Muscle layer of duodenum (tissue), 2 donors: ENCODE measurements around the gene SGPL1.
"Not testable (repeated sequence)": the region's sequence is repeated elsewhere in the genome, so short reads cannot be mapped to it uniquely, and the experiment has no call there.

Source experiments
- H3K27ac ChIP-seq: one replicate; pipeline ENCODE4 v1.7.0; 2013; ENCODE audit warnings: mild to moderate bottlenecking, low read length
- H3K27me3 ChIP-seq: one replicate; pipeline ENCODE4 v1.7.0; 2013; ENCODE audit warnings: low read depth, mild to moderate bottlenecking, control low read depth, low read length
- H3K36me3 ChIP-seq, 2 donors: one replicate each; pipeline ENCODE4 v1.7.0; 2013; ENCODE audit warnings: low read length in 2 of 2, control low read depth in 1 of 2, mild to moderate bottlenecking in 1 of 2; ENCODE audit not compliant: insufficient read depth in 2 of 2, control insufficient read depth in 1 of 2
- H3K4me1 ChIP-seq, 2 donors: one replicate each; pipeline ENCODE4 v1.7.0; 2013; ENCODE audit warnings: low read length in 2 of 2, mild to moderate bottlenecking in 2 of 2, control low read depth in 1 of 2, moderate library complexity in 1 of 2; ENCODE audit not compliant: insufficient read depth in 2 of 2, control insufficient read depth in 1 of 2
- H3K4me3 ChIP-seq, 2 donors: one replicate each; pipeline ENCODE4 v1.7.0; 2013; ENCODE audit warnings: low read length in 2 of 2, low read depth in 1 of 2, mild to moderate bottlenecking in 1 of 2
- H3K9me3 ChIP-seq, 2 donors: one replicate each; pipeline ENCODE4 v1.7.0; 2013; ENCODE audit warnings: low read length in 2 of 2, control low read depth in 1 of 2, mild to moderate bottlenecking in 1 of 2; ENCODE audit not compliant: control insufficient read depth in 1 of 2
- donor health status: healthy.

The SGPL1 gene

GRCh38 chr10:70847659-70848360 is 32.1 kb downstream of the SGPL1 start:
- no peaks in the 10 kb centered on the region for H3K27me3 ChIP-seq
- peaks cover 0 to 13% of the 10 kb centered on the region in 2 donors for H3K4me1 ChIP-seq
- no peak overlapping the region for H3K27ac ChIP-seq
- no peak overlapping the region for H3K4me3 ChIP-seq
- peaks cover 11 to 30% of the 10 kb centered on the region in 2 donors for H3K36me3 ChIP-seq
- no peaks in the 10 kb centered on the region for H3K9me3 ChIP-seq

GRCh38 chr10:70849582-70850016 is 33.9 kb downstream of the SGPL1 start:
- peaks cover 25 to 30% of the 10 kb centered on the region in 2 donors for H3K36me3 ChIP-seq

GRCh38 chr10:70850097-70850496 is 34.3 kb downstream of the SGPL1 start:
- Histone ChIP-seq H3K36me3 (peaks cover 26 to 29% of the 10 kb centered on the region in 2 donors), H3K27me3 (no peaks in the 10 kb centered on the region), H3K4me1 (peaks cover 0 to 6% of the 10 kb centered on the region in 2 donors), H3K9me3 (no peaks in the 10 kb centered on the region), H3K4me3 (no peak overlapping the region), H3K27ac (no peak overlapping the region)

More at GRCh38 chr10:70849582-70850016, 33.9 kb downstream of the SGPL1 start:
- H3K4me1 ChIP-seq = peaks cover 0 to 6% of the 10 kb centered on the region in 2 donors
- no peak overlapping the region for H3K4me3 ChIP-seq
- no peaks in the 10 kb centered on the region for H3K27me3 ChIP-seq
- H3K9me3 ChIP-seq = no peaks in the 10 kb centered on the region
- no peak overlapping the region for H3K27ac ChIP-seq

GRCh38 chr10:70851597-70852475 is 36.1 kb downstream of the SGPL1 start:
- Histone ChIP-seq H3K4me1 (peaks cover 0 to 6% of the 10 kb centered on the region in 2 donors), H3K4me3 (no peak overlapping the region), H3K27me3 (no peaks in the 10 kb centered on the region), H3K36me3 (peaks cover 23 to 26% of the 10 kb centered on the region in 2 donors), H3K9me3 (no peaks in the 10 kb centered on the region), H3K27ac (no peak overlapping the region)

GRCh38 chr10:70853038-70853437 is 37.3 kb downstream of the SGPL1 start:
- H3K4me1 ChIP-seq = peaks cover 0 to under 1% of the 10 kb centered on the region in 2 donors
- no peak overlapping the region for H3K4me3 ChIP-seq
- no peak overlapping the region for H3K27ac ChIP-seq
- no peaks in the 10 kb centered on the region for H3K27me3 ChIP-seq
- H3K36me3 ChIP-seq = peaks cover 30 to 32% of the 10 kb centered on the region in 2 donors
- no peaks in the 10 kb centered on the region for H3K9me3 ChIP-seq

- Histone ChIP-seq H3K27me3 (no peaks in the 10 kb centered on the region), H3K4me1 (no peaks in the 10 kb centered on the region), H3K27ac (no peak overlapping the region), H3K36me3 (peaks cover 32 to 34% of the 10 kb centered on the region in 2 donors), H3K9me3 (no peaks in the 10 kb centered on the region), H3K4me3 (no peak overlapping the region)
Observed at GRCh38 chr10:70853457-70853856, 37.7 kb downstream of the SGPL1 start.

- Histone ChIP-seq H3K4me3 (no peak overlapping the region), H3K9me3 (no peaks in the 10 kb centered on the region), H3K27me3 (no peaks in the 10 kb centered on the region), H3K27ac (no peak overlapping the region), H3K36me3 (peaks cover 40 to 61% of the 10 kb centered on the region in 2 donors), H3K4me1 (no peaks in the 10 kb centered on the region)
Observed at GRCh38 chr10:70856454-70856853, 40.7 kb downstream of the SGPL1 start.

- Histone ChIP-seq H3K9me3 (no peaks in the 10 kb centered on the region), H3K27ac (no peak overlapping the region), H3K4me3 (no peak overlapping the region), H3K36me3 (peaks cover 32 to 49% of the 10 kb centered on the region in 2 donors), H3K27me3 (no peaks in the 10 kb centered on the region), H3K4me1 (no peaks in the 10 kb centered on the region)
Observed at GRCh38 chr10:70858759-70859158, 43.0 kb downstream of the SGPL1 start.

GRCh38 chr10:70861495-70862197 is 45.9 kb downstream of the SGPL1 start:
- not testable (repeated sequence) for H3K4me3 ChIP-seq, H3K9me3 ChIP-seq, H3K27ac ChIP-seq, H3K27me3 ChIP-seq, H3K4me1 ChIP-seq
- H3K36me3 ChIP-seq = peaks cover 35 to 38% of the 10 kb centered on the region in 2 donors

GRCh38 chr10:70863470-70864160 is 47.9 kb downstream of the SGPL1 start:
- H3K36me3 ChIP-seq = peaks cover 24 to 29% of the 10 kb centered on the region in 2 donors
- no peaks in the 10 kb centered on the region for H3K9me3 ChIP-seq
- no peaks in the 10 kb centered on the region for H3K4me1 ChIP-seq
- H3K27ac ChIP-seq = no peak overlapping the region
- no peaks in the 10 kb centered on the region for H3K27me3 ChIP-seq
- no peak overlapping the region for H3K4me3 ChIP-seq
